HG03095 (cell line): ENCODE data around the gene PCDH18.
"Not testable (repeated sequence)": the region's sequence is repeated elsewhere in the genome, so short reads cannot be mapped to it uniquely, and the experiment has no call there.

ENCODE experiments used
- ATAC-seq: cut with Tn5 transposase; IDR thresholded peaks from one replicate; pipeline ENCODE4 v1.9.1; 2021; ENCODE audit warnings: moderate library complexity; ENCODE audit not compliant: unreplicated experiment

PCDH18 gene, protein sequence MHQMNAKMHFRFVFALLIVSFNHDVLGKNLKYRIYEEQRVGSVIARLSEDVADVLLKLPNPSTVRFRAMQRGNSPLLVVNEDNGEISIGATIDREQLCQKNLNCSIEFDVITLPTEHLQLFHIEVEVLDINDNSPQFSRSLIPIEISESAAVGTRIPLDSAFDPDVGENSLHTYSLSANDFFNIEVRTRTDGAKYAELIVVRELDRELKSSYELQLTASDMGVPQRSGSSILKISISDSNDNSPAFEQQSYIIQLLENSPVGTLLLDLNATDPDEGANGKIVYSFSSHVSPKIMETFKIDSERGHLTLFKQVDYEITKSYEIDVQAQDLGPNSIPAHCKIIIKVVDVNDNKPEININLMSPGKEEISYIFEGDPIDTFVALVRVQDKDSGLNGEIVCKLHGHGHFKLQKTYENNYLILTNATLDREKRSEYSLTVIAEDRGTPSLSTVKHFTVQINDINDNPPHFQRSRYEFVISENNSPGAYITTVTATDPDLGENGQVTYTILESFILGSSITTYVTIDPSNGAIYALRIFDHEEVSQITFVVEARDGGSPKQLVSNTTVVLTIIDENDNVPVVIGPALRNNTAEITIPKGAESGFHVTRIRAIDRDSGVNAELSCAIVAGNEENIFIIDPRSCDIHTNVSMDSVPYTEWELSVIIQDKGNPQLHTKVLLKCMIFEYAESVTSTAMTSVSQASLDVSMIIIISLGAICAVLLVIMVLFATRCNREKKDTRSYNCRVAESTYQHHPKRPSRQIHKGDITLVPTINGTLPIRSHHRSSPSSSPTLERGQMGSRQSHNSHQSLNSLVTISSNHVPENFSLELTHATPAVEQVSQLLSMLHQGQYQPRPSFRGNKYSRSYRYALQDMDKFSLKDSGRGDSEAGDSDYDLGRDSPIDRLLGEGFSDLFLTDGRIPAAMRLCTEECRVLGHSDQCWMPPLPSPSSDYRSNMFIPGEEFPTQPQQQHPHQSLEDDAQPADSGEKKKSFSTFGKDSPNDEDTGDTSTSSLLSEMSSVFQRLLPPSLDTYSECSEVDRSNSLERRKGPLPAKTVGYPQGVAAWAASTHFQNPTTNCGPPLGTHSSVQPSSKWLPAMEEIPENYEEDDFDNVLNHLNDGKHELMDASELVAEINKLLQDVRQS

DNA sequence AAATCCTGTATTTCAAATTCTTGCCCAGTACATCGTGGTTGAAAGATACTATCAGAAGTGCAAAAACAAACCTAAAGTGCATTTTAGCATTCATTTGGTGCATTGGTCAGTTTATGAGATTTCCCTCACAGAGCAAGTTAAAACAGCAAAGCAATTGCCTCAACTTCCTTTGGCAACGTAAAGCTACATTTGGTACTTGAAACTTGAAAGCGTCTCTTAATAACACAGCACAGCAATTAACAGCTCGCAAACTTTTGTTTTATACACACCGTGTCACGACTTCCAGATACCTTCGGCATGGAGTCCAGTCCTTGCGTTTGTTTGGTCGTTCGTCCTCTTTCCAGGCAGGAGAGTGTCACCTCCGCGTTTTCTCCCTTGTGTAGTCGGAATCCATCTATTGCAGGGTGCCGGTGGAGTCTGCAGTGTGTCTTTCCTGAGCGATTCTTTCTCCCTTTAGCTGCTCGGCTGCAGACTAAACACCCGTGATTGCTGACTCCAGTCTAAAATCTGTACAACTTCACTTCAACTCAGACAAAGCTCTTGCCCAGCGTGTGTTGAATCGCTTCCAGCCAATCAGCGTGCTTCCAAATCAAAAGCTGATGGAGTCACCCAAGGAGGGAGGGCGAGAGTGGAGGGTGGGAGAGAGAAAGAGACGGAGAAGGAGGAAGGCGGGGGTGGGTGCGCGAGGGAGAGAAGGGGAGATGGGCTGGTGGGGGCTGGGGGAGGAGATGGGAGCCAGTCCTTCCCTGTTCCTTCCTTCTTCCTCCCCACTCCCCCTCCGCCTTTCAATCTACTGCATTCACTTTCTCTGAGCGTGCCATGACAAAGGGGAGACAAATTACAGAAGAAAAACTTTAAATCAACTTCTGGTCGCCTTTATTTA lies at the start of gene PCDH18:
Gene PCDH18 (minus strand): TSS at position 509 of the 883 bp plus-strand sequence. CDS start 406 bp downstream, at position 103.
- peak; percentile 59 for ATAC-seq

DNA sequence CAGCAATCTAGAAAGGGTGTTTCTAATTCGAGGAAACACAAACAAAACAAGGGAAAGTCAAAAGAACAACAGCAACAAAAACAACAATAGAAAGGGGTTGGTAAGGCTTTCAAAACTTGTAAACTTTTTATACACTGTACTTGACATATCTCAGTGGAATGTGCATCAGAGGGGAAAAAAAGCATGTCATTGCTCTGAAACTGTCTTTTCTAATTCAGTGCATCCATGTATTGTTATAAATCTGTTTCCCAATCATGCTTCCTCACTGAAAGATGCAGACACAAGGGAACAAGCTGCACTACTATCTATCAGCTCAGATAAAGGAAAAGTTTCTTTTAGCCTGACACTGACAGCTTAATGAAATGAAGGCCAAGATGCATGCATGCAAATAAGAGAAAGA lies 44.2 kb upstream of the PCDH18 start:
- ATAC-seq = no peak

DNA sequence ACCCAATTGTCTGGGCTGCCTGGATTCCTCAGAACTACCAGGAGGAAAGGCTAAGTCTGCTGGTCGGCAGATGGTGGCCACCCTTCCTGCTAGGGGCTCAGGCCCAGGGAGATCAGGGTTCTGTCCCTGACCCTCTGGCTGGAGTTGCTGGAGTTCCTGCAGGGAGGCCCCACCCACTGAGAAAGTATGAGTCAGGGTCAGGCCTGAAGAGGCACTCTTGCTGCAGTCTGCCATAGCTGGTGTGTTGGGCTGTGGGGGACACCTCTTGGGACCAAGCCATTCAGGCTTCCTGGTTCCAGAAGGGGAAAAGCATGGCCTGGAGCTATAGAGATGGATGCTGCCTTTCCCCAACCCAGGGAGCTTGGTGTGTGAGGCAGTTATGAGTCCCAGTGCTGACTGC lies 40.4 kb upstream of the PCDH18 start:
- no peak for ATAC-seq

DNA sequence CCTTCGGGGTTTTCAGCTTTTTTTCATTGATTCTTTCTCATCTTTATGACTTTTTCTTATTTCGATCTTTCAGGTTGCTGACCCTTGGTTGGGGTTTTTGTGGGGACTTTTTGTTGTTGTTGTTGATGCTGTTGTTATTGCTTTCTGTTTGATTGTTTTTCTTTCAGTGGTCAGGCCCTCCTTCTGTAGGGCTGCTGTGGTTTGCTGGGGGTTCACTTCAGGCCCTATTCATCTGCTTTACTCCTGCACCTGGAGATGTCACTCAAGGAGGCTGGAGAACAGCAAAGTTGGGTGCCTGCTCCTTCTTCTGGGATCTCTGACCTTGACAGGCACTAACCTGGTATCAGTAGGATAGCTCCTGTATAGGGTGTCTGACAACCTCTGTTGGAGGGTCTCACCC lies 39.9 kb upstream of the PCDH18 start:
- ATAC-seq = no peak

DNA sequence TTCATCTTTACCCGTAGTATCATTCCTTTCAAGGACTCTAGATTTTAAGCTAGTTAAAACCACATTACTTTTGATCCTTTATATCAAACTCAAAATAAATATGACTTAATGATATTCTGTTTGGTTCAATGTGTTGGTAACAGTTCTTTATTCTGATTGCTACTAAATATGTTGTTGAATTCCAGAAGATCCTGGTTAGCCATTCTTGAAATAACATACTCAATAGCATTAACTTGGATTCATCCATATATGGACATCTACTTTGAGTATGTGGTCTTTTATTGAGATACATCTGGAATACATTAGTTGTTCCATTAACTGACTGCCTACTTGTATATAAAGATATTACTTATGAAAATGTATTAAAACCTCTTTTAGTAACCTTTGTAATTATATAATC lies 27.5 kb upstream of the PCDH18 start:
- no peak for ATAC-seq

DNA sequence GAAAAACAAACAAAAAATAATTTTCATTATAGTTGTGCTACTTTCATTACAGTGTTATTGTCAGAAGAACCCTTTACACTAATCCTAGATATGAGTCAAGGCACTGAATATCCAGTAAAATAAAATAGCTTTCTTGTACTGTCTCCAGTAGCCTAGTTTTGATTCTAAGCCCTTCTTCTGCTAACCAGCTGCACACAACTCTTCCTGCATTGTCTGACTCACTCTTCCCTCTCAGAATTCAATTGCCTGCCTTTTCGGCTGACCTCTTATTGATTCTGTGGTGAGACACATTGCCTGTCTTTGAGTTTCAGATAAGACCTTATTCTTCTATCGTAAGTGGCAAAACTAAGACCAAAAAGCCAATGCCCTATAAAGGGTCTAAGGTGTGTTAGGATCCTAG lies 26.7 kb upstream of the PCDH18 start:
- ATAC-seq = no peak

DNA sequence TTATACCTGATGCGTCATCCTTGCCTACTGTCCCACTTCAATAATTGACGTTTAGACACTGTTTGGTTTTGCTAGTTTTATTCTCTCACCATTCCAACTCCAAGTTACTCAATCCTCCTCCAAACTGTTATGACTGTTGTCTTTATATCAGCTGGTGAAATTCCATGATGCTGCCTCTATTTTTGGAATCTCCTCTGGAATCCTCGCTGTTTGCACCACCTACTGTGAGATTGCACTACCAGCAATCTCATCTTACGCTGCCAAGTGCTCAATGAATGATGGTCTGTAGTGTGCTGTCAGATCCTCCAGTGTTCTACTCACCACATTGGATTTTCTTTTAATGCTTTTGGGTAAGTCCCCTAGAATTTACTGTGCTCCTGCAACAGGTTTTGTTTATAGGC lies 13.2 kb upstream of the PCDH18 start:
- ATAC-seq = no peak

DNA sequence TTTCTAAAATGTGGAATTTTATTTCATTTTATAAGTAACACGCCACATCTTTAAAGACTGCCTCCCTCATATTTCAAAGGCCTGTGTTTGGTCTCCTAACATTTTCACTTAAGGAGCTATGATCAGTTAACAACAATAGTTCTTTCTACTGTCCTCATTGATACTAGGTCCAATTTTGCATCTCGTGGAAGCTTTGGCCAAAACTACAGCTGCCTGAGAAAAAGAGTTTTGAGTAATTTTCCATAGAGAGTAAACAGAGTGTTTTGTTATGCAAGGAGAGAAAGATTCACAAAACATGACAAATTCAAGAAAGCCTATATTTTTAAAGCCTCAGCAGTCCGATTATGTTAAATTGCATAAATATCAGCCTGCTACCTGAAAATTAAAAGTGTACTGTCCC lies 11.4 kb upstream of the PCDH18 start:
- no peak for ATAC-seq

DNA sequence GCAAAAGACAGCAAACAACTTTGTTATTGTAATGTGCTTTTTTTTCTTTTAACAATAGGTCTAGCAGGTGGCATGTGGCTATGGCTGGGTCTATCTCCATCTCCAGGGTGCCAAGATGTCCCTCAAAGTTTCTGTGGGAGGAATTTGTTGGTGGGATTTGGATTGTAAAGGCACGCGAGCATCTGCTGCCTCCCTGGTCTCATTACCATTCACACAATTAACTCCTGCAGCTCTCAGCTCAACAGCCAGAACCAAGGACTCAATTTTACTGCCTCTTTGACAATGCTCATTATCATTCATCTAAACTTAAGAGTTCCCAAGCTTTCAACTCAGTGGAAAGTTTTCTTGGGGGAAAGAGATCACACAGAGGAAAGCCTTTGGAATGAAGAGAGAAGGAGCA lies 10.9 kb upstream of the PCDH18 start:
- no peak for ATAC-seq

DNA sequence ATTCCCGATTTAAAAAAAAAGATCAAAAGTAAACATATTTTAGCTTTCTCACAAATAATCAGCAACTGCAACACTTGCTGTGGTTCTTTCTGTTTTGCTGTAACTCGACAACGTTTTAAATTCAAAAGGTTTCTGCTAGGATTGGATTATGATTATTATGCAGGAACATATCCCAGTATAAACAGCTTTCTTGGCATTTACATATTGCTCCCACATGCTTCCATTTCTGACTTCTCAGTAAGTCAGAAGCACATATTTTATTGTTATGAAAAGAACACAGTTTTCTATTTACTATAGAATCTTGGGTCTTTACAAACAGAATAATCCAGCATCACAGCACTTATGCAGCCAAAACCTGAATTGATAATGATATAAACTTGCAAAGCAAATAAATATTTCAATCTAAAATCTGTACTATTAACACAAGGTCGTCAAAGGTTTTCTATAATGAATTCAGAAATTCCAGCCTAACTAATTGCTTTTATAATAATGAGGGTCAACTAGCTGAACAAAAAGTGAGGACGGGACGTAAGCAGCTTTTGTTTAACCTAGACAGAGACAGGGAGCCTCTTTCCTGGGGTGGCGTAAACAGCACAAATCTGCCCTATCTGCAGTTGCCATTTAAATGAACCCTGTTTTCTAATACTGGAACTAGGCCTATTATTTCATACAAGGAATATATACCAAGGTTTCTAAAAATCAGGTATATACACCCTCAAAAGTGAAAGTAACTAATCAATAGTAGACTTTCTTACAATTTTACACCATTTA lies 9.8 kb upstream of the PCDH18 start:
- no peak for ATAC-seq

DNA sequence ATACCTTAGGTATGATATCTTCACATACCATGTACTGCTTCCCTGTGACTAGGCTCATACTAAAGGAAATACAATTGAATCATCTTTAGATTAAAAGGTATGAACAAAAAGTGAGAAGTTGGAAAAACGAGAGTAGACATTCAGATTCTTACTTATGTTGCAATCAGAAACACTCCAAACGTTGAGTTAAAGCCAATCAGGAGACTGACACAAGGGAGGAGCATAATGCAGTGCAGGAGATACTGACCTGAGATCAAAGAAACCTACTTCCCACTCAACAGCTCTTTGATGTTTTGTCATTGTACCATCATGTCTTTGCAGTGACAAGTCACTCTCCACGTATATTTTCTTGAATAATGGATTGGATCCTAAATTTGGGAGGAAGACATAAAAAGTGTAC lies 8.9 kb upstream of the PCDH18 start:
- ATAC-seq = no peak

DNA sequence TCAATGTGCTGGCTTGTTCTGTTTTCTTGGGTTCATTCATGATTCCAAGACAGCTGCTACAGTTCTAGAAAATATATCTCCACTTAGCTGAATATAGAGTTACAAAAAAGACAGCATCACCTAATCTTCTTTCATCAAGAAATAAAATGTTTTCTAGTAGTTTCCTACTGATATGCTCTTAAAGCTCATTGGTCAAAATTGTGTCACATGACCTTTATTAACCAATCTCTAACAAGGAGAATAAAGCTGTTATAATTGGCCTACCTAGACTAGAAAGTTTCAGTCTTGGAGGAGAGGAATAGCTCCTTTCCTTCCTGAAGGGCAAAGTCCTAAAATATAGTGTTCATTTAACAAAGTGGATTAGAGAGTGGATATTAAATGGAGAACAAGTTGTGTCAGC lies 8.1 kb upstream of the PCDH18 start:
- no peak for ATAC-seq

DNA sequence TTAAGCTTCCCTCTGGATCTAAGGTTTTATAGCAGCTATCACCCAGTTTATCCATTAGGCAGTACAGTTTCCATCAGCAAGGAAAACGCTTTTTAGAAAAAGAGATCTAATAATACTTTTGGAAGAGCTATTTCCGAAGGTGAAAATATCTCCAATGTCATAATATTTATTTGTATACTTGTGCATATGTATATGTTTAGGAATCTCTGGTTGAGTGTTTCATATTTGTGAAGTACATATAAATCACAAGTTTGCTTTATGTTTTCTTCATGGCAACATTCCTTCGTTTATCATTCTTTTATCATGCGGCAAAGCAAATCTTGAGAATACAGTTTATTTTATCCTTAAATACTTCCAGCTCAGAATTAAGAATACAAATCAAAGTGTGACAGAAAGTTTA lies 6.2 kb upstream of the PCDH18 start:
- no peak for ATAC-seq

DNA sequence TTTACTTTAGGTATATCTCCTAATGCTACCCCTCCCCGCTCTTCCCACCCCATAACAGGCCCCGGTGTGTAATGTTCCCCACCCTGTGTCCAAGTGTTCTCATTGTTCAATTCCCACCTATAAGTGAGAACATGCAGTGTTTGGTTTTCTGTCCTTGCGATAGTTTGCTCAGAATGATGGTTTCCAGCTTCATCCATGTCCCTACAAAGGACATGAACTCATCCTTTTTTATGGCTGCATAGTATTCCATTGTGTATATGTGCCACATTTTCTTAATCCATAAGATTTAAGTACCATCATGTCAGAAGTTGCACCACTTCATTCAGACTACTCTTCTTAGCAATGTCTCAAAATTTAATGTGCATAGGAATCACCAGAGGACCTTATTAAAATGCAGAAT lies 5.5 kb upstream of the PCDH18 start:
- ATAC-seq = not testable (repeated sequence)

DNA sequence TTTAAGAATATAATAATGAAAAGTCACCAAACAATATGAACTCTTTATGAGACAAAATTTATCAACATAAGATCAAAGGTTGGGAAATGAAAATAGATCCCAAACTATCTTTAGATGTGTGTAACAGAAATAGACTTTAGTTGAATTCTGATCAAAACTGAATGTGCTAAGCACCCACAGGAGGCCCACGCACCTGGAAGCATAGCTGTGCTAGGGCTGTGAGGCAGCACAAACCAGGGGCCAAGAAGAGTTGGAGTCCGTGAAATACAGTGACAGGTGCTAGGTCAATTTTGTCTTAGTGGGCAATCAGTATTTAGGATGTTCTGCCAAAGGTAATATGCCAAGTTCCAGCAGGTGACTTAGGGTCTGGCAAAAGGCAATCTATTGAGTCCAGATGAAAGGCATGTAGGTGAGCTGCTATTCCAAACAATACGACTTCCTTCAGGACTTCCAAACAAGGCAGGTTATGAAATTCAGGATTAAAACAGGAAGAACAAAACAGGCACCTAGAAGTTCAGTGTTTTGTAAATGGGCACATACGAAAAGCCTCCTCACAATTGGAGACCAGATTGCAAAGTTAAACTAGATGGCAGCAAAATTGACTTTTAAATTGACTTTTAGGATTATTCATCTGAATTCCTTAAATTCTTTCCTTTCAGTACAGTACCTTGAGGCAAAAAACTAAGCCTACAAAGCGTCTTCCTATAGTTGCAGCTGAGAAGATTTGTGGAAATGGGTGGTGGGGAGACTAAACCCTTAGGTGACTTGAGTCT lies 4.7 kb upstream of the PCDH18 start:
- ATAC-seq = no peak

DNA sequence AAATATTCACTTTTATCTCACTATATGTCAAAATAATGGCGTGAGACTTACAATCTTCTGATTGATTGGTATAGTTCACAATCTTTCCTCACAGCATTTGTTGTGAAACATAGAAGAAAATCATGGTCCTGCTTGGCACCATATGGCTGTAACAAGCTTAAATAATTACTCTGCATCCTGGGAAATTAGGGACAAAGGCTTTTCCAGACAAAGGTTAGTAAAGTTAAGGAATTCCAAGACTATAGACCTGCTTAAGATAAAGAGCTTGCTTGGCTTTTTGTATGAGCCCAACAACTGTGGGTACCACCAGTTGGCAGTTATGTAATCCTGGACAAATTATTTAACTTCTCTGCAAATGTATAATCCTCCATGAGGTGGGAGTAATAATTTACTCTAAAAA lies 3.4 kb upstream of the PCDH18 start:
- no peak for ATAC-seq

DNA sequence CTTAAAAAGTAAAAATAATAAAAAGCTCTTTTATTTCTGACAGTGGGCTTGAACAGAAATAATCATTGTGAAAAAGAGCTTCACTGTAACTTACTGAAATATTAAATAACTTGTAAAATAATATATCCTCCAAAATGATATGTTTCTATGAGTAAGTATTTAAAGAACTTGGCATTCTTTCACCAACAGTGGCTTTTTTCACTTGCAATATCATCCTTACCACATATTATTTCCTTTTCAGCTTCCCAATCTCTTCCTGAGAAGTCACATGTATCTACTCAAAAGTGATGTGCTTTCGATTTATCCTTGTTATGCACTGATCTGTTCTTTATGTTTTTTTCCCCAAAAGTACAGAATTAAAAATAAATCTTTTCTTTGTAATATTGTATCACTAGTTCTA lies 2.2 kb upstream of the PCDH18 start:
- no peak for ATAC-seq

DNA sequence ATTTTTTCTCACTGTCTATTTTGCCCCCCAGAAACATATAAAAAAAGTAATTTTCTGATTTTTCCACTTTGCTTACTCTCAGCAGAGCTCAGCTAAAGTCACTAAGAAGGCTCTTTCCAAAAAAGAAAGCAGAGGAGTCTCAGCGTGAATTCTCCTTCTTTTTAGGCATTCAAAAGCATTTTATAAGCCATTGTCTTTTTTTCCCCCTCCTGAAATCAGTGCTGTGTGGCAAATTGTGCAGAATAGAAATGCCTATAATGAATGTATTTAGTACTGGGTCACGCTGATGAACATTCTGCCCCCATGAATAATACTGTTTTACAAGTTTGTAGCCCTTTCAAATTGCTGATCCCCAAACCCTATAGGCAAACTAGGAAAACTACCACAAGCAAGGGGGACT lies 1.6 kb upstream of the PCDH18 start:
- ATAC-seq = no peak

DNA sequence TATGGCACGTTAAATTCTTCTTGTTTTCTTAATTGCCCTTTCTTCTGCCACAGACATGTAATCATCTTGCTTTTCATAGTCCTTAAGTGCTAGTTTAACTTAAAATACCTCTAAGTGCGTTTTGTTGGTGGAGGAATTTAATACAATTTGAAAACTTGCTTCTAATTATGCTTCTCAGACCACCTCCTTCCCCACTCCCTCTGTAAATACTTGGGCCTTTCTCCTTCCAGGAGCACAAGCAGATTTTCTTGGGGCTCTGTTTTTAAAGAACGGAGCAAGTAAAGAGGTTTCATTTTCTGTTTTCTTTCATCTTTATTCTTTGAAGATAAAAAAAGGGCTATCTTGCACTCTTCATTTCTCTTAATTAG lies 559 bp upstream of the PCDH18 start:
- peak; percentile 1 for ATAC-seq
